Measurements from ENCODE around the gene STEAP4.
"Not testable (repeated sequence)": the region's sequence is repeated elsewhere in the genome, so short reads cannot be mapped to it uniquely, and the experiment has no call there.

STEAP4 gene

DNA sequence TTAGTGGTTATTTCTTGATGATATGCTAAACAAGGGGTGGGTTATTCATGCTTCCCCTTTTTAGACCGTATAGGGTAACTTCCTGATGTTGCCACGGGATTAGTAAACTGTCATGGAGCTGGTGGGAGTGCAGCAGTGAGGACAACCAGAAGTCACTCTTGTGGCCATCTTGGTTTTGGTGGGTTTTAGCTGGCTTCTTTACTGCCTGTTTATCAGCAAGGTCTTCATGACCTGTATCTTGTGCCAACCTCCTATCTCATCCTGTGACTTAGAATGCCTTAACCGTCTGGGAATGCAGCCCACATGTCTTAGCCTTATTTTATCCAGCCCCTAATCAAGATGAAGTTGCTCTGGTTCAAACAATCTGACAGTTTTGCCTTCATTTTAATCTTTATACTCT lies 41.7 kb downstream of the STEAP4 start:
- not testable (repeated sequence) for DNase-seq

DNA sequence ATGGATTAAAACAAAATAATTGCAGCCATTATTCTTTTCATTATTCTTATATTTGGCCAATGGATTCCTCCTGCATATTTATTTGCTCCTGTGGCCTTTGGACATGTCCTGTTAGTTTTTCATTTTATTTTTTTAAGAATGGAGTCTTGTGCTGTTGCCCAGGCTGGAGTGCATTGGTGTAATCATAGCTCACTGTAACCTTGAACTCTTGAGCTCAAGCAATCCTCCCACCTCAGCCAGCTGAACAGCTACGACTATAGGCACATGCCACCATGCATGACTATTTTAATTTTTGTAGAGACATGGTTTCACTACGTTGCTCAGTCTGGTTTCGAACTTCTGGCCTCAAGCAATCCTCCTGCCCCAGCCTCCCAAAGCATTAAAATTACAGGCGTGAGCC lies 44.1 kb downstream of the STEAP4 start:
- no peak for DNase-seq

DNA sequence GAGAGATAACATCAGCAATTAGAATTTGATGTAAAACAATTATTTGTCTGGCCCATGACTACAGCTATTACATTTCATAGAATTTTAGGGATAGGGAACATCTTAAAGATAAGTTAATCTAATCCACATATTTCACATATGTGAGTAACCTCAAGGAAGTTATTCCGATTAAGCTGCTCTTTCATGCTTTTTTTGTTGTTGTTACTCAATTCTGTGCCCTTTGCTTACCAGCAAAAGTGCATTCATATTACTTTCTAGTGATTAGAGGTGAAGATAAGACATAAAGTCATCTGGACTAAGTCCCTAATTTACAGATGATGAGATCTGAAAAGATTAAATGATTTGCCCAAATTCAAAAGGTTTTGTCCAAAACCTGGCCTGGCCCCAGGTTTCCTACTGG lies 46.0 kb downstream of the STEAP4 start:
- no peak for DNase-seq

GRCh38 chr7:88259656-88260380 lies 46.9 kb downstream of the STEAP4 start:
- no peak for DNase-seq

GRCh38 chr7:88258296-88258695 lies 48.4 kb downstream of the STEAP4 start:
- not testable (repeated sequence) for DNase-seq

GRCh38 chr7:88256906-88257305 lies 49.8 kb downstream of the STEAP4 start:
- no peak for DNase-seq

- DNase-seq: no peak
Observed at GRCh38 chr7:88254721-88255424, 51.8 kb downstream of the STEAP4 start.

- DNase-seq: no peak
Observed at GRCh38 chr7:88253640-88254039, 53.1 kb downstream of the STEAP4 start.

- DNase-seq: no peak
Observed at GRCh38 chr7:88244258-88244657, 62.4 kb downstream of the STEAP4 start.

GRCh38 chr7:88243345-88243909 lies 63.3 kb downstream of the STEAP4 start:
- no peak for DNase-seq

DNA sequence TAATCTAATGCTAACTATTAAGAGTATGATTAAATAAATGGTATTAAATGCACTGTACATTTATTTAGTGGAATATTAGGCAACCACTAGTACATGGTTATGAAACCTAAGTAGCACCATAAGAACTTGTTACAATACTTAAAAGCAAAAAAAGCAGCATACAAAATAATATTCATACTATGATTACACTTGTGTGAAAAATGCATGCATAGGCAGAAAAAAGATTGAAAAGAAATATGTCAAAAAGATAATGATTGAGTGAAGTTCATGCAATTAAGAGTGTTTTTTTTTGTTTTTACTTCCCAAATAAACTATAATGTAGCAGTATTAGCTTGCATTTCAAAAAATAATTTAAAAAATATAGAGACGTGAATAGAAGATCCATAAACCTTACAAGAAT lies 66.8 kb downstream of the STEAP4 start:
- no peak for DNase-seq

DNA sequence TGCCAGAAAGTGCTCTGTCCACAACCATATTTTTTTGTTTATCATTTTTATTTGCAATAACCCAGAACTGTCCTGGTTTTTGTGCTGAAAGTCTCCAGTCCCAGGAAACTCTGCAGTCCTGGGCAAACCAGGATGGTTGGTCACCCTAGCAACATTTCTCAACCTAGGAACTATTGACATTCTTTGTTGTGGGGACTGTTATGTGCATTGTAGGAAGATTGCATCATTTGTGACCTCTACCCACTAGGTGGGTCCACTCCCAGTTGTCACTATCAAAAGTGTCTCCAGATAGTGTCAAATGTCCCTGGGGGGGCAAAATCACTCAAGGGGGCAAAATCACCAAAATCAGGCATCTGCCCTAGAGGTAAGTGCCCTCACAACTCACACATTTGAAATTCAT lies 72.9 kb downstream of the STEAP4 start:
- DNase-seq: no peak

DNA sequence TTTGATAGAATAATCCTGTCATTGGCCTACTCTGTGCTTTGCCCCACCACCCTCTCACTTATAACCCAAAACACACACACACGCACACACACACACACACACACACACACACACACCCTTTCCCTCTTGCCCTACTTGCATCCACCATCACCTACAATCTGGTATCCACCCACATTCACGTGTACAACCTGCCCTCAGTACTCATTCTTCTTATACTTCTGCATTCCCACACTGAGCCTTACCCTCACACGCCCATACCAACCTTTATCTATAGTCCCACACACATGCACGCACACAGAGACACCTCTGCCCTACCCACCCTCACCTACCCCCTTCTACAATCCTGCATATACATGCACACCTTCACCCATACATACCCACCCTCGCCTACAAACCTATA lies 76.0 kb downstream of the STEAP4 start:
- DNase-seq: no peak

DNA sequence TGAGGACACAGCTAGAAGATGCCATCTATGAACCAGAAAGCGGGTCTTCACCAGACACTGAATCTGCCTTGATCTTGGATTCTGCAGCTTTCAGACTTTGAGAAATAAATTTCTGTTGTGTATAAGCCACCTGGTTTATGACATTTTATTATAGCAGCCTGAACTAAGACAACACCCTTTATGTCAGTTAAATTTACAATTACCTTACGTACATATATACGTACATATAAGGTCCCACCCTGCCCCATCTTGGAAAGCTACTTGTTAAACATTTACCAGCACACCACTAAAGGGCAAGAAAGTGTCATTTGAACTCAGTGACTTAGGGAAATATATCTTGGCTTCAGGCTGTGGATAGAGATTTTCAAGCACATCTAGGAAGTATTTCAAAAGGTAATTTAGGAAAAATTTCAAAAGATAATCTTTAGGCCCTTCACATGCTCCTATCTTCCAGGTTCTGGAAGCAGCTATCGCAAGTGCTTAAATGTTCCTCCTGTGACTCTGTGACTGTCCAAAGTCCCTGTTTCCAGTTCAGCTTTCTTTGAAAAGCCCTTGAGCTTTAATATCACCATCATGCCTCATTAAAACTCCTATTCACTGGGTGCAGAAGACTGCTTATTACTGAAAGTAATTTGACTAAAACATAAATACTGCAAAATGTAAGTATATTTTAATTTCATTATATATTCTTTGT lies 77.2 kb downstream of the STEAP4 start:
- DNase-seq: no peak

DNA sequence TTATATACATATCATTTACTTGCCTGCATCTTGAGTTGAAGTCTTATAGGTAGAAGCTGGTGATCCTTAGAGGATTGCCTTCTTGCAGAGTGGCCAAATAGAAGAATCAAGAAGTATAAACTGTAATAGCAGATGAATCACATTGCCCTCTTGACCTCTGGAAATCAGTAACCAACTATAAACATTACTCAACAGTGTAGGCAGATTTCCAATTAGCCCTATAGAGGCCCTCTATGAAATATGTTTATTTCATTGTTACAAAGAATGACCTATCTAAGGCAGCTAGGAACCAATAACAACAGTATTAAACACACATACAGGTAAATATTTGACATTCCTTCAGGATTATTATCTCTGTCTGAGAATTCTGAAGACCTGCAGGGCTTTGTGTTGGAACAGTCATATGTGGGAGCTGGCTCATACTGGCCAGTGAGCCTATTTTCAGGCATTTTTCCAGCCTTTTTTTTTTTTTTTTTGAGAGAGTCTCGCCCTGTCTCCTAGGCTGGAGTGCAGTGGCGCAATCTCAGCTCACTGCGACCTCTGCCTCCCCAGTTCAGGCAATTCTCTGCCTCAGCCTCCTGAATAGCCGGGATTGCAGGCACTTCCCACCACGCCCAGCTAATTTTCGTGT lies 79.7 kb downstream of the STEAP4 start:
- no peak for DNase-seq

- no peak for DNase-seq
Observed at GRCh38 chr7:88226201-88226600, 80.5 kb downstream of the STEAP4 start.

DNA sequence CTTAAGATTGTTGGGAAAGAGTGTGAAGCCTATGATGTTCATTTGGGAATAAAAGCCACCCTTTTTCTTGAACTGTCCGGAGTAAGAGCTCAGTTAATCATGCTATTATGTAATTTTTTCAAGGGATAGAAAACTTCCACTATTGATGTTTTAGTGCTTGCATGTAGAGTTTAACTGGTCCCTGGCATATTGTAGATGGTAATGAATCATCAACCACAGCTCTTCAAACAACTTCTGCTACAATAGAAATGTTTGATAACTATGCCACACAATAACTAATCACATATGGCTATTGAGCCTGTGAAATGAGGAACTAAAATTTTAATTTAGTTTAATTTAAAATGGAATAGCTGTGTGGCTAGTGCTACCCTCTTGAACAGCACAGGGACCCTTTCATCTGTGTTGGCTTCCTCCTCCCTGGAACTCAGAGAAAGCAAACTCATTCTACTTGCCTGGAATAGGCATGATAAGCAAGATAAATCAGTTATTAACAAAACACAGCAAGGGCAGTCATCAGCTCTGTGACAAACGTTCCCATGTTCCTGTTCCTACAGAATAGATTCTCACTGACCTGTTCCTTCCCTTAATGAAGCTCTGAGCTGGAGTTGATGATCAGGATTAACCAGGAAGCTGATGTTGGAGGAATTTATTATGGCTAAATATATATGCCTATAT lies 82.0 kb downstream of the STEAP4 start:
- DNase-seq: no peak

DNA sequence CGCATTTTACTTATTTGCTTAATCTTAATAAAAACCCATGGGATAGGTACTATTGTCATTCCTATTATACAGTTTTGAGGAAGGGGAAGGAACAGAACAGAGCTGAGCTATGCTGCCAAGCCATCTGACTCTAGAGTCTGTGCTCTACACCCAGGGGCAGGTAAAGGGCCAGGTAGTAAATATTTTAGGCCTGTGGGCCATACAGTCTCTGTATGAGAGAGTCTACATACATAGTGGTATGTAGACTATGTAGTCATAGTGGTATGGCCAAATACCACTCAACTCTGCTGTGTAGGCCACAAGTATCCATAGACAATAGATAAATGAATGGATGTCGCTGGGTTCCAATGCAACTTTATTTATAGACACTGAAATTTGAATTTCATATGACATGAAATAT lies 83.4 kb downstream of the STEAP4 start:
- no peak for DNase-seq
